ENCODE data around the gene PTPRM.

The PTPRM gene

GRCh38 chr18:8413189-8413588 is 846.1 kb downstream of the PTPRM start:
- Histone ChIP-seq H3K36me3 (peaks cover 0 to 15% (median 1%) of the 10 kb centered on the region in 3 donors), H3K4me1 (no peaks in the 10 kb centered on the region), H3K9me3 (peaks cover 0 to 40% (median 15%) of the 10 kb centered on the region in 3 donors), H3K27me3 (no peaks in the 10 kb centered on the region), H3K27ac (no peak overlapping the region), H3K4me3 (no peak overlapping the region)
- no peak for TF ChIP-seq CTCF (IDR thresholded peaks at IDR 0.05)
- intact Hi-C loops (cut with DNase I; ENCODE audit: low total_unique reads), result no loop called here
- no peak for DNase-seq

- Histone ChIP-seq H3K9me3 (peaks cover 0 to 40% (median 15%) of the 10 kb centered on the region in 3 donors), H3K27me3 (no peaks in the 10 kb centered on the region), H3K4me3 (no peak overlapping the region), H3K27ac (no peak overlapping the region), H3K4me1 (no peaks in the 10 kb centered on the region), H3K36me3 (peaks cover 0 to 9% (median 0%) of the 10 kb centered on the region in 3 donors)
- DNase-seq, result no peak
- no peak for TF ChIP-seq CTCF (IDR thresholded peaks at IDR 0.05)
- intact Hi-C loops (cut with DNase I; ENCODE audit: low total_unique reads), result no loop called here
Observed at GRCh38 chr18:8413751-8414150, 846.6 kb downstream of the PTPRM start.

GRCh38 chr18:8416212-8417019 is 849.3 kb downstream of the PTPRM start:
- Histone ChIP-seq H3K36me3 (no peaks in the 10 kb centered on the region), H3K4me3 (no peak overlapping the region), H3K4me1 (no peaks in the 10 kb centered on the region), H3K27me3 (no peaks in the 10 kb centered on the region), H3K9me3 (peaks cover 0 to 22% (median 10%) of the 10 kb centered on the region in 3 donors), H3K27ac (no peak overlapping the region)
- TF ChIP-seq CTCF (IDR thresholded peaks at IDR 0.05), result no peak
- intact Hi-C loops (cut with DNase I; ENCODE audit: low total_unique reads), result no loop called here
- DNase-seq, result no peak

GRCh38 chr18:8422391-8422790 is 855.3 kb downstream of the PTPRM start:
- Histone ChIP-seq H3K27me3 (no peaks in the 10 kb centered on the region), H3K27ac (no peak overlapping the region), H3K4me3 (no peak overlapping the region), H3K9me3 (no peaks in the 10 kb centered on the region), H3K4me1 (no peaks in the 10 kb centered on the region), H3K36me3 (no peaks in the 10 kb centered on the region)
- DNase-seq, result no peak
- no peak for TF ChIP-seq CTCF (IDR thresholded peaks at IDR 0.05)
- intact Hi-C loops (cut with DNase I; ENCODE audit: low total_unique reads), result no loop called here

GRCh38 chr18:8423051-8423557 is 856.0 kb downstream of the PTPRM start:
- no peaks in the 10 kb centered on the region for H3K4me1 ChIP-seq
- no peaks in the 10 kb centered on the region for H3K36me3 ChIP-seq
- intact Hi-C loops (cut with DNase I; ENCODE audit: low total_unique reads), result no loop called here
- H3K27ac ChIP-seq, result no peak overlapping the region
- H3K4me3 ChIP-seq, result no peak overlapping the region
- H3K27me3 ChIP-seq, result no peaks in the 10 kb centered on the region
- H3K9me3 ChIP-seq, result no peaks in the 10 kb centered on the region
- no peak for TF ChIP-seq CTCF (IDR thresholded peaks at IDR 0.05)
- DNase-seq, result no peak

All from tibial artery (tissue), 4 donors.